MCF 10A (cell line): ENCODE measurements around the gene DMGDH. TPM values are rescaled to one million over a fixed set of nuclear protein-coding genes. Genes with fewer than 3 reads are reported as not detected.
A peak's percentile ranks its signal among the peaks of the same experiment; 100 is the strongest.

ENCODE experiments used
- BruUV-seq: library from RNA; stranded (reverse); fragments of 400-500 nt; replicated peaks from 2 replicates; lab custom pipeline; 2021; lab: Mats Ljungman, UMichigan
- CTCF ChIA-PET: fragments of 300-600 bp; sonication (Branson Sonifier 250); formaldehyde crosslinking; extraction: SDS; loops from one replicate; lab custom pipeline; 2021; ENCODE audit warnings: antibody characterized with exemption, inconsistent platforms; lab: Yijun Ruan, JAX
- POLR2A ChIA-PET: fragments of 300-600, 350-650 bp; sonication (Branson Sonifier 250); formaldehyde crosslinking; extraction: SDS; loops from one replicate; lab custom pipeline; 2020; ENCODE audit warnings: antibody characterized with exemption, inconsistent platforms; lab: Yijun Ruan, JAX
- DNase-seq: peaks from one replicate; pipeline ENCODE4 v3.0.0-alpha.2; 2018; ENCODE audit not compliant: unreplicated experiment
- H3K27ac Mint-ChIP-seq: one replicate; pipeline ENCODE4 v1.8.0; 2022; ENCODE audit warnings: mild to moderate bottlenecking, low read depth, mixed read lengths; ENCODE audit not compliant: unreplicated experiment
- H3K27me3 Mint-ChIP-seq: one replicate; pipeline ENCODE4 v1.8.0; 2022; ENCODE audit warnings: mixed read lengths; ENCODE audit not compliant: insufficient read depth, unreplicated experiment
- H3K36me3 Mint-ChIP-seq: one replicate; pipeline ENCODE4 v1.8.0; 2022; ENCODE audit warnings: mild to moderate bottlenecking, moderate library complexity, mixed read lengths; ENCODE audit not compliant: insufficient read depth, unreplicated experiment
- H3K4me1 Mint-ChIP-seq: one replicate; pipeline ENCODE4 v1.8.0; 2022; ENCODE audit warnings: mixed read lengths; ENCODE audit not compliant: insufficient read depth, unreplicated experiment
- H3K4me3 Mint-ChIP-seq: one replicate; pipeline ENCODE4 v1.8.0; 2022; ENCODE audit warnings: mild to moderate bottlenecking, moderate library complexity, mixed read lengths; ENCODE audit not compliant: unreplicated experiment
- H3K9me3 Mint-ChIP-seq: one replicate; pipeline ENCODE4 v1.8.0; 2022; ENCODE audit warnings: mixed read lengths; ENCODE audit not compliant: unreplicated experiment
- CTCF ChIP-seq: fragments of 200-600 bp; IDR thresholded peaks from one replicate; pipeline ENCODE4 v1.8.0; 2022; ENCODE audit warnings: antibody characterized with exemption, mild to moderate bottlenecking; ENCODE audit not compliant: unreplicated experiment
- intact Hi-C: fragments of 100-400 bp; cut with micrococcal nuclease; formaldehyde crosslinking; loops from 2 replicates; pipeline ENCODE4 v1.14.1; 2022
- total RNA-seq: library from RNA; stranded (reverse); gene quantifications from 2 replicates; pipeline ENCODE4 v1.2.3, GENCODE V29; 2022

Gene DMGDH
- total RNA-seq, 1 experiment from 2014 or later = 9.2 TPM

- no peak for DNase-seq
- no peaks in the 10 kb centered on the region for H3K27me3 Mint-ChIP-seq
- H3K4me1 Mint-ChIP-seq = no peaks in the 10 kb centered on the region
- H3K27ac Mint-ChIP-seq = no peak within 1 kb of the TSS
- no peak for TF ChIP-seq CTCF
- POLR2A ChIA-PET = no interaction called here
- no peak within 1 kb of the TSS for H3K4me3 Mint-ChIP-seq
- H3K9me3 Mint-ChIP-seq = no peaks in the 10 kb centered on the region
- BruUV-seq = no TSS peak
- no peaks in the 10 kb centered on the region for H3K36me3 Mint-ChIP-seq
- CTCF ChIA-PET = no interaction called here
- intact Hi-C loops = no loop called here
Measured at GRCh38 chr5:79111387-79111959, 42.0 kb upstream of the DMGDH start, which contains the start of gene BHMT. BHMT (plus strand) TSS chr5:79111809; CDS start chr5:79111886, 77 bp downstream.

- Mint-ChIP-seq H3K9me3 (no peaks in the 10 kb centered on the region), H3K27me3 (no peaks in the 10 kb centered on the region), H3K4me1 (no peaks in the 10 kb centered on the region), H3K4me3 (no peak overlapping the region), H3K36me3 (no peaks in the 10 kb centered on the region), H3K27ac (no peak overlapping the region)
- ChIA-PET CTCF (interaction anchor here (0.7 to 1.4 kb wide), 2 partner anchors 12 to 86 kb away, joined by 3 read pairs; no protein-coding TSS in a partner anchor), POLR2A (no interaction called here)
- peak; percentile 42 for TF ChIP-seq CTCF
- intact Hi-C loops = loop anchor here (5.0 kb wide), 1 partner anchor 83 kb away; no protein-coding TSS in a partner anchor
- BruUV-seq = no TSS peak
- DNase-seq = peak; percentile 43
Measured at GRCh38 chr5:79109527-79110492, 40.3 kb upstream of the DMGDH start.

GRCh38 chr5:79108792-79109191, 39.3 kb upstream of the DMGDH start:
- intact Hi-C loops = loop anchor here (5.0 kb wide), 1 partner anchor 81 kb away; no protein-coding TSS in a partner anchor
- Mint-ChIP-seq H3K4me3 (no peak overlapping the region), H3K27ac (no peak overlapping the region), H3K9me3 (no peaks in the 10 kb centered on the region), H3K27me3 (no peaks in the 10 kb centered on the region), H3K36me3 (no peaks in the 10 kb centered on the region), H3K4me1 (no peaks in the 10 kb centered on the region)
- BruUV-seq = no TSS peak
- ChIA-PET POLR2A (no interaction called here), CTCF (interaction anchor here (1.4 kb wide), 1 partner anchor 85 kb away, joined by 3 read pairs; no protein-coding TSS in a partner anchor)
- DNase-seq = no peak
- no peak for TF ChIP-seq CTCF

GRCh38 chr5:79108086-79108485, 38.6 kb upstream of the DMGDH start:
- no peaks in the 10 kb centered on the region for H3K9me3 Mint-ChIP-seq
- no peak for DNase-seq

More at GRCh38 chr5:79108086-79108485, 38.6 kb upstream of the DMGDH start:
- POLR2A ChIA-PET = no interaction called here
- BruUV-seq = no TSS peak
- TF ChIP-seq CTCF = no peak
- H3K27me3 Mint-ChIP-seq = no peaks in the 10 kb centered on the region
- CTCF ChIA-PET = interaction anchor here (1.4 kb wide), 1 partner anchor 84 kb away, joined by 3 read pairs; no protein-coding TSS in a partner anchor
- no peak overlapping the region for H3K27ac Mint-ChIP-seq
- intact Hi-C loops = loop anchor here (5.0 kb wide), 1 partner anchor 81 kb away; no protein-coding TSS in a partner anchor
- no peaks in the 10 kb centered on the region for H3K36me3 Mint-ChIP-seq
- H3K4me3 Mint-ChIP-seq = no peak overlapping the region
- no peaks in the 10 kb centered on the region for H3K4me1 Mint-ChIP-seq
